ENCODE results near the gene NMNAT1. TPM values are rescaled to one million over a fixed set of nuclear protein-coding genes. Genes with fewer than 3 reads are reported as not detected.

NMNAT1 gene
- total and polyA plus RNA-seq, 2 donors (not counting 1 experiment from before 2014, with no cell fraction given), result 11.5 to 17.2 TPM

GRCh38 chr1:9946315-9946714 lies 3.0 kb downstream of the NMNAT1 start:
- H3K4me1 ChIP-seq (ENCODE audit: control insufficient read depth, extremely low read depth, insufficient read depth, low read length), result no peaks in the 10 kb centered on the region
- H2AFZ ChIP-seq (ENCODE audit: low read length), result no peak overlapping the region
- no peak overlapping the region for H3K27ac ChIP-seq (ENCODE audit: insufficient read depth, low read length)
- peaks cover 5% of the 10 kb centered on the region for H3K79me2 ChIP-seq (ENCODE audit: control insufficient read depth, insufficient read depth, low read length)
- H4K20me1 ChIP-seq (ENCODE audit: control insufficient read depth, extremely low read depth, insufficient read depth, low read length), result no peaks in the 10 kb centered on the region
- no peaks in the 10 kb centered on the region for H3K9me3 ChIP-seq (ENCODE audit: control insufficient read depth, insufficient read depth, low read depth, low read length)
- H3K9ac ChIP-seq (ENCODE audit: insufficient read depth, low read length), result no peak overlapping the region
- TF ChIP-seq CTCF (conservative IDR thresholded peaks at IDR 0.05 in 1 of 2, IDR thresholded peaks at IDR 0.05 in 1 of 2; ENCODE audit: low read depth in 1 of 2, low read length in 2 of 2) (no peak), EZH2 (IDR thresholded peaks at IDR 0.05; ENCODE audit: low read length, missing control alignments) (no peak)
- H3K4me3 ChIP-seq (replicated peaks in 1 of 4; ENCODE audit: control extremely low read depth in 1 of 4, insufficient read depth in 1 of 4, low read depth in 3 of 4, low read length in 4 of 4), result no peak overlapping the region
- no peak overlapping the region for H3K4me2 ChIP-seq (ENCODE audit: extremely low read depth, insufficient read depth, low read length)
- H3K36me3 ChIP-seq (ENCODE audit: control insufficient read depth, insufficient read depth, low read length), result peaks cover 3% of the 10 kb centered on the region
- no peaks in the 10 kb centered on the region for H3K27me3 ChIP-seq (ENCODE audit: control insufficient read depth, insufficient read depth, low read length)
- no peak for DNase-seq (ENCODE audit: low read depth in 2 of 2)

GRCh38 chr1:9957726-9958125 lies 14.5 kb downstream of the NMNAT1 start:
- Histone ChIP-seq H3K27me3 (ENCODE audit: control insufficient read depth, insufficient read depth, low read length) (no peaks in the 10 kb centered on the region), H3K9me3 (ENCODE audit: control insufficient read depth, insufficient read depth, low read depth, low read length) (no peaks in the 10 kb centered on the region), H3K4me3 (replicated peaks in 1 of 4; ENCODE audit: control extremely low read depth in 1 of 4, insufficient read depth in 1 of 4, low read depth in 3 of 4, low read length in 4 of 4) (no peak overlapping the region), H3K27ac (ENCODE audit: insufficient read depth, low read length) (no peak overlapping the region), H3K36me3 (ENCODE audit: control insufficient read depth, insufficient read depth, low read length) (no peaks in the 10 kb centered on the region), H3K4me1 (ENCODE audit: control insufficient read depth, extremely low read depth, insufficient read depth, low read length) (no peaks in the 10 kb centered on the region), H3K9ac (ENCODE audit: insufficient read depth, low read length) (no peak overlapping the region), H3K79me2 (ENCODE audit: control insufficient read depth, insufficient read depth, low read length) (no peaks in the 10 kb centered on the region), H2AFZ (ENCODE audit: low read length) (no peak overlapping the region), H4K20me1 (ENCODE audit: control insufficient read depth, extremely low read depth, insufficient read depth, low read length) (no peaks in the 10 kb centered on the region), H3K4me2 (ENCODE audit: extremely low read depth, insufficient read depth, low read length) (no peak overlapping the region)
- TF ChIP-seq EZH2 (IDR thresholded peaks at IDR 0.05; ENCODE audit: low read length, missing control alignments) (no peak), CTCF (conservative IDR thresholded peaks at IDR 0.05 in 1 of 2, IDR thresholded peaks at IDR 0.05 in 1 of 2; ENCODE audit: low read depth in 1 of 2, low read length in 2 of 2) (no peak)
- no peak for DNase-seq (ENCODE audit: low read depth in 2 of 2)

GRCh38 chr1:9960011-9960410 lies 16.7 kb downstream of the NMNAT1 start:
- H3K9ac ChIP-seq (ENCODE audit: insufficient read depth, low read length), result no peak overlapping the region
- no peak for DNase-seq (ENCODE audit: low read depth in 2 of 2)
- H3K79me2 ChIP-seq (ENCODE audit: control insufficient read depth, insufficient read depth, low read length), result no peaks in the 10 kb centered on the region
- H4K20me1 ChIP-seq (ENCODE audit: control insufficient read depth, extremely low read depth, insufficient read depth, low read length), result no peaks in the 10 kb centered on the region
- TF ChIP-seq CTCF (conservative IDR thresholded peaks at IDR 0.05 in 1 of 2, IDR thresholded peaks at IDR 0.05 in 1 of 2; ENCODE audit: low read depth in 1 of 2, low read length in 2 of 2) (no peak), EZH2 (IDR thresholded peaks at IDR 0.05; ENCODE audit: low read length, missing control alignments) (no peak)
- H3K27me3 ChIP-seq (ENCODE audit: control insufficient read depth, insufficient read depth, low read length), result no peaks in the 10 kb centered on the region
- no peaks in the 10 kb centered on the region for H3K4me1 ChIP-seq (ENCODE audit: control insufficient read depth, extremely low read depth, insufficient read depth, low read length)
- no peak overlapping the region for H3K4me3 ChIP-seq (replicated peaks in 1 of 4; ENCODE audit: control extremely low read depth in 1 of 4, insufficient read depth in 1 of 4, low read depth in 3 of 4, low read length in 4 of 4)
- no peaks in the 10 kb centered on the region for H3K36me3 ChIP-seq (ENCODE audit: control insufficient read depth, insufficient read depth, low read length)
- no peak overlapping the region for H3K27ac ChIP-seq (ENCODE audit: insufficient read depth, low read length)
- H3K4me2 ChIP-seq (ENCODE audit: extremely low read depth, insufficient read depth, low read length), result no peak overlapping the region
- H3K9me3 ChIP-seq (ENCODE audit: control insufficient read depth, insufficient read depth, low read depth, low read length), result no peaks in the 10 kb centered on the region
- no peak overlapping the region for H2AFZ ChIP-seq (ENCODE audit: low read length)

Data from fibroblast of lung (primary cell).